DOHH2 (cell line): Measurements from ENCODE around the gene CEP112.

Source experiments
- CTCF ChIP-seq: fragments of 200-600 bp; sonication (generic); IDR thresholded peaks from one replicate; pipeline ENCODE4 v1.5.1; 2014; ENCODE audit warnings: antibody characterized with exemption, mild to moderate bottlenecking, low read depth, low read length; ENCODE audit not compliant: poor library complexity, severe bottlenecking
- EZH2phosphoT487 ChIP-seq: fragments of 200-600 bp; sonication (generic); IDR thresholded peaks from 2 replicates; pipeline ENCODE4 v1.6.1; 2017; ENCODE audit warnings: borderline replicate concordance, mild to moderate bottlenecking, antibody characterized with exemption, low read length, moderate library complexity, mixed read lengths

GRCh38 chr17:66056148-66056547 lies 135.8 kb downstream of the CEP112 start:
- TF ChIP-seq CTCF (no peak), EZH2phosphoT487 (no peak)
